LoVo (cell line): Measurements from ENCODE around the gene LMBRD1.
"Not testable (repeated sequence)": the region's sequence is repeated elsewhere in the genome, so short reads cannot be mapped to it uniquely, and the experiment has no call there.

ENCODE experiments used
- DNase-seq: peaks from one replicate; pipeline ENCODE4 v3.0.0-alpha.2; 2016; ENCODE audit warnings: low spot score

LMBRD1 gene

GRCh38 chr6:69732640-69733039 lies 64.2 kb downstream of the LMBRD1 start:
- no peak for DNase-seq

GRCh38 chr6:69732045-69732444 lies 64.8 kb downstream of the LMBRD1 start:
- no peak for DNase-seq

GRCh38 chr6:69729870-69730449 lies 66.8 kb downstream of the LMBRD1 start:
- peak; percentile 3 for DNase-seq

GRCh38 chr6:69722683-69723082 lies 74.1 kb downstream of the LMBRD1 start:
- no peak for DNase-seq

- DNase-seq, result no peak
These were observed 77.1 kb downstream of the LMBRD1 start for GRCh38 chr6:69719602-69720193.

GRCh38 chr6:69706724-69707123 lies 90.1 kb downstream of the LMBRD1 start:
- DNase-seq, result no peak

GRCh38 chr6:69705954-69706353 lies 90.9 kb downstream of the LMBRD1 start:
- no peak for DNase-seq

GRCh38 chr6:69704916-69705315 lies 91.9 kb downstream of the LMBRD1 start:
- DNase-seq, result no peak

GRCh38 chr6:69699655-69700054 lies 97.2 kb downstream of the LMBRD1 start:
- DNase-seq, result no peak

GRCh38 chr6:69696273-69696672 lies 100.5 kb downstream of the LMBRD1 start:
- peak; percentile 1 for DNase-seq

GRCh38 chr6:69693762-69694161 lies 103.0 kb downstream of the LMBRD1 start:
- DNase-seq, result no peak

- no peak for DNase-seq
These were observed 105.8 kb downstream of the LMBRD1 start for GRCh38 chr6:69690986-69691385.

- no peak for DNase-seq
These were observed 116.5 kb downstream of the LMBRD1 start for GRCh38 chr6:69680302-69680701.

GRCh38 chr6:69673298-69673697 lies 123.5 kb downstream of the LMBRD1 start:
- no peak for DNase-seq

GRCh38 chr6:69668916-69669315 lies 127.9 kb downstream of the LMBRD1 start:
- DNase-seq, result no peak

- DNase-seq, result not testable (repeated sequence)
These were observed 130.0 kb downstream of the LMBRD1 start for GRCh38 chr6:69666779-69667178.

- DNase-seq, result no peak
These were observed 131.4 kb downstream of the LMBRD1 start for GRCh38 chr6:69665437-69665836.

- no peak for DNase-seq
These were observed 132.3 kb downstream of the LMBRD1 start for GRCh38 chr6:69664551-69664950.

GRCh38 chr6:69663215-69663614 lies 133.6 kb downstream of the LMBRD1 start:
- no peak for DNase-seq

GRCh38 chr6:69650703-69651102 lies 146.1 kb downstream of the LMBRD1 start:
- DNase-seq, result no peak

GRCh38 chr6:69647726-69648125 lies 149.1 kb downstream of the LMBRD1 start:
- DNase-seq, result no peak

GRCh38 chr6:69643688-69644087 lies 153.1 kb downstream of the LMBRD1 start:
- DNase-seq, result no peak

GRCh38 chr6:69632932-69633331 lies 163.9 kb downstream of the LMBRD1 start:
- DNase-seq, result no peak
